HG02938 (cell line): ENCODE results near the gene MYLK.
"Not testable (repeated sequence)": the region's sequence is repeated elsewhere in the genome, so short reads cannot be mapped to it uniquely, and the experiment has no call there.

Experiments
- ATAC-seq: cut with Tn5 transposase; IDR thresholded peaks from one replicate; pipeline ENCODE4 v1.9.1; 2021; ENCODE audit warnings: mild to moderate bottlenecking, moderate library complexity; ENCODE audit not compliant: unreplicated experiment

The MYLK gene

GRCh38 chr3:123752228-123752627 lies 131.9 kb downstream of the MYLK start:
- ATAC-seq: no peak

- ATAC-seq: no peak
Observed at GRCh38 chr3:123751433-123751832, 132.7 kb downstream of the MYLK start.

DNA sequence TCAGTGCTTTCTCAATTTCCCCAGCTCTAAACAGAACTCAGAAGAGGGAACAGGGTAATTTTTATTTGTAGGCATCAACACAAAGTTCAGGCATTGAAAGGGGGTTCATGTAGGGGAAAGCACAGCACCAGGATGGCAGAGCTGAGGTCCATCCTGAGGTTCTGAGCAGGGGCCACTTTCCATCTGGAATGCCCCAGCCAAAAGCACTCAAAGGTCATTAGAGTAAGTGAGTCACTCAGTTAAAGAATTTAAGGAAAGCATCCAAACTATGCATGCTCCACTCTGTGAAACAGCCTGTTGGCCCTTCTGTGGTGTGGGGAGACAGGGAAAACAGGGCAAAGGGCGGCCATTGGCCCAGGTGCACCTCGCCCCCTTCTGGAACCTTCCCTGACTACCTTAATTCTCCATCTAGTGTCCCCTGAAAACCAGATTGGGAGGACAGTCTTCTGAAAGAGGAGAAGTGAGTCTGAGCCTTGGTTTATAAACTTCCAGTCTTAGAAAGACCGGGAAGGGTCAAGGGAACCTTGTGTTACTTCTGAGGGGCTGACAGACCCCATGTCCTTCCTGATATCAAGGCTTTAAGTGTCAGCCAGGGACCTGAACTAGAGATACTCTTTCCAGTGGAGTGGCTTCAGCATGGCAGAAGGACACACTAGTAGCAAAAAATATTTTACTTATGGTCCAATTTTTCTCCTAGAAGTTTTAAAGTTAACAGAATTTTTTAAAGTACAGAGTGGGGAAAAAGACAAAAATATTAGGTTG lies 133.3 kb downstream of the MYLK start:
- no peak for ATAC-seq

DNA sequence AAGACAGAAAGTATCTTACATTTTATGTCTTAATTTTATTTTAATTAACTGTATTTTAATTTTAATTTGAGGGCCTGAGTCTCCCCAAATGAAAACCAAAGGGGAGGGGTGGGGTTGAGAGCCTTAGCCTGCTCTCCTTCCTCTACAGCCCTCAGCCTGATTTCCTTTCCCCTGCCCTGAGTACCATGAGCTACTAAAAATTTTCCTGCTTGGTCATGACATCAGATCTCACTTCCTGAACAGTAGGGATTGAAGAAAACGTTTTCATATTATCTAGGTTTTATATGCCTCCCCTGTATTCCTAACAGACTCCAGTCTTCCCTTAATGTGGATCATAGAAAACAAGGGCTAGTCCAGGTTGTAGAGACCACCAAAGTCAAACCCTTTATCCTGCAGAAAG lies 133.9 kb downstream of the MYLK start:
- no peak for ATAC-seq

- no peak for ATAC-seq
Observed at GRCh38 chr3:123749711-123750110, 134.4 kb downstream of the MYLK start.

GRCh38 chr3:123745184-123745855 lies 138.8 kb downstream of the MYLK start:
- no peak for ATAC-seq

DNA sequence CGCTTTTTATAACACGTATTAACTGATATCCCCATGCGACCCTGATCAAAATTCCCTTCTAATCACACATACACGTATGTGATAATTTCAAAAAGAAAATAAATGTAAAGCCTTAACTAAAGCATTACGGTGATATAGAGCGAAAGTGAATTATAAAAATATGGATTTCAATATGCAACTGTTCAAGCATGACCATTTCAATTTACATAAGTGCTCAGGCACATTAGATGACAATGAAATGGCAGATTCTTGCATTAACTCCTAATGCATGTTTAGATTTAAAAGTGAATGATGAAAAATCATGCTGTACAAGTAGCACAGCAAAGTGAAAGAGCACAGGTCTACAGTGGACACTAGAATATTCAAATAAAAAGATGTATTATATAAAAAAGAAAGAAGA lies 140.1 kb downstream of the MYLK start:
- ATAC-seq: no peak

GRCh38 chr3:123743121-123743520 lies 141.0 kb downstream of the MYLK start:
- no peak for ATAC-seq

DNA sequence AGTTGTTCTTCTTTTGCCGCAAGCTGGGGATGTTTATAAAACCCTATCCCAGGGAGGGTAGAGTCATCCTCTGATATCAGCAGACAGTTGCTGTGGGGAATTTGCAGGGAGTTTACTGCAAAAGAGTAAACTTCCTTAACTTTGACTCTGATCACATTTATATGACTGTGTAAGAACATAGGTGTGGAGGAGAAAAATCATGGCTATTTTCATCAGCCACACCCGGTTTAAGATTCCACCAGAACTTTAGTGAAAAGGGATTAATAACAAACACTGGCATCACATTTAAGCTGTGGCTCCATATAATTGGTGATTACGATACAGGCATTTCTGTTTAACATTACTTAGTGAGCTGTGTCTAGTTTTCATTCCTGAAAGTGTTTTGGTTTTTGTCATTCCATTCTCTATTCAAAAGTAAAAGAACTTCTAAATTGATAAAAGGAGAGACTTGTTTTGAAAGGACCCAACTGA lies 143.1 kb downstream of the MYLK start:
- ATAC-seq: no peak

- ATAC-seq: no peak
Observed at GRCh38 chr3:123740391-123740822, 143.7 kb downstream of the MYLK start.

GRCh38 chr3:123739754-123740153 lies 144.4 kb downstream of the MYLK start:
- no peak for ATAC-seq

DNA sequence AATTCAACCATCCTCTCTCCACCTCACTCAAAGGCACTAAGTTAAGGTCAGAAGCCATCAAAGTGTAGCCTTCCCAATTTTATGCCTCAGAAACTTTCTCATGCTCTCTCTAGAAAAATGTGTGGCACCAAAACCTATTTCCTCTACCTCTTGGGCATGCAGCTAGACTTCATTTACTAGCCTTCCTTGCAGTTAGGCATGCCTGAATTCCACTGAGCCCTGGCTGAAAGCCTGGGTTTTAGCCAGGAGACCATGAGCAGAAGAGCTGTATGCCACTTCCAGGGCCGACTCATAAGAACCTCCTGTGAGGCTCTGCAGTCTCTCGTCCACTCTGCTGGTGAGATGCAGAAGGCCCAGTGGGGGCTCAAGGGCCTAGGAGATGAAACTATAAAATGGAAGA lies 145.0 kb downstream of the MYLK start:
- ATAC-seq: no peak

DNA sequence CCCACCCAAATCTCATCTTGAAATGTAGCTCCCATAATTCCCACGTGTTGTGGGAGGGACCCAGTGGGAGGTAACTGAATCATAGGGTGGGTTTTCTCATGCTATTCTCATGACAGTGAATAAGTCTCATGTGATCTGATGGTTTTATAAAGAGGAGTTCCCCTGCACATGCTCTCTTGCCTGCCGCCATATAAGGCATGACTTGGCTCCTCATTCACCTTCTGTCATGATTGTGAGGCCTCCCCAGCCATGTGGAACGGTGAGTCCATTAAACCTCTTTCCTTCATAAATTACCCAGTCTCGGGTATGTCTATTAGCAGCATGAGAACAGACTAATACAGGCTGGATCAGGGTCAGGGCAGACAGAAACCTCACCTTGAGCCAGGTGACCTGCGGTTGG lies 145.6 kb downstream of the MYLK start:
- ATAC-seq: not testable (repeated sequence)

DNA sequence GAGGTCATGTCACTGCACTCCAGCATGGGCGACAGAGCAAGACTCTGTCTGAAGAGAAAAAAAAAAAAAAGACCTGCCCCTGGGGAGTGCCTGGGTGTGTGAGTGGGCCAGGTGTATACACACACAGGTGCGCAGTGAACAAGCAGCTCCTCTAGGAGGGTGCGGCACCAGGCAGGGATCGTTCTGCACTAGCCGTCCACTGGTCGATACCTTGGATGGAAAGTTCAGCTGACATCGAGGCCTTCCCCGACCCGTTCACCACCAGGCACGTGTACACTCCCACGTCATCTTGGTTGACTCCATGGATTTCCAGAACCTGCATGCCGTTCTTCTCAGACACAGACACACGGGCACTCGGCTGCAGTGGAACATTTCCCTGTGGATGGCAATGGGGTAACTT lies 147.0 kb downstream of the MYLK start:
- no peak for ATAC-seq

GRCh38 chr3:123735456-123735855 lies 148.7 kb downstream of the MYLK start:
- ATAC-seq: no peak

- no peak for ATAC-seq
Observed at GRCh38 chr3:123734527-123734902, 149.6 kb downstream of the MYLK start.

GRCh38 chr3:123733805-123734526 lies 150.2 kb downstream of the MYLK start:
- ATAC-seq: no peak

GRCh38 chr3:123733341-123733740 lies 150.8 kb downstream of the MYLK start:
- no peak for ATAC-seq

- no peak for ATAC-seq
Observed at GRCh38 chr3:123732447-123732846, 151.7 kb downstream of the MYLK start.

DNA sequence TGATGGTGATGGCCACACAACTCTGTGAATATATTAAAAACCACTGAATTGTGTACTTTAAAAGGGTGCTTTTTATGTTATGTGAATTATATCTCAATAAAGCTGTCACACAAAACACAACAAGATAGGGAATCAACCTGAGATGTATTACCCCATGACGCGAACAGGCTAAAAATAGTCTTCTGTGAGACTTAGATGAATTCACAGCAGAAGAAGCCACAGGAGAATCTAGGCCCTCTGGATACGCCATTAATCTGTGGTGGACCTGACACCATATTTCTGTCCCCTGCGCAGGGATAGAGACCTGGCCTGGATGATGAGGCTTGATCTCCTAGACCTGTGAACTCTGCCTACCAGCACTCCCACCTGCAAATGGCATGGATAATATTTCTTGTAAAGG lies 153.3 kb downstream of the MYLK start:
- no peak for ATAC-seq

DNA sequence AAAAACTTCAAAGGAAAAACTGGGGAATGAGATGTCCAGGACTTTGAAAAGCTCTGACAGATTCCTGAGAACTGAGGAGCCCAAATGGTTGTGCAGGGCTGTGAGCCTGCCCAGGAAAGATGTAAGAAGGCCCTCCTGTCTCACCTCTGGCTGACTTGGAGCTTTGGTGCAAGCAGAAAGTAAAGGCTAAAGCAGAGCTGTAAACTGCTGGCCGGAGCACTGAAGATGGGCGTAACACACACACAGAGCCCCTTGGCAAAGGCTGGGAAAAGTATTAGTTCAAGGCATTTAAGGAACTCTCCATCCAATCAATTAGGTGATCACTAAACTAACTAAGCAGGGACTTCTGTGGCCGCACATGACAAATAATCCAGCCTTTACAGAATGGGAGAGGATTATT lies 155.1 kb downstream of the MYLK start:
- no peak for ATAC-seq

- ATAC-seq: no peak
Observed at GRCh38 chr3:123728014-123728413, 156.1 kb downstream of the MYLK start.
